ENCODE results near the gene GPR150. TPM values are rescaled to one million over a fixed set of nuclear protein-coding genes. Genes with fewer than 3 reads are reported as not detected.

Gene GPR150
- total and polyA plus RNA-seq, 2 experiments from 2014 or later = 0.10 to 0.21 TPM

DNA sequence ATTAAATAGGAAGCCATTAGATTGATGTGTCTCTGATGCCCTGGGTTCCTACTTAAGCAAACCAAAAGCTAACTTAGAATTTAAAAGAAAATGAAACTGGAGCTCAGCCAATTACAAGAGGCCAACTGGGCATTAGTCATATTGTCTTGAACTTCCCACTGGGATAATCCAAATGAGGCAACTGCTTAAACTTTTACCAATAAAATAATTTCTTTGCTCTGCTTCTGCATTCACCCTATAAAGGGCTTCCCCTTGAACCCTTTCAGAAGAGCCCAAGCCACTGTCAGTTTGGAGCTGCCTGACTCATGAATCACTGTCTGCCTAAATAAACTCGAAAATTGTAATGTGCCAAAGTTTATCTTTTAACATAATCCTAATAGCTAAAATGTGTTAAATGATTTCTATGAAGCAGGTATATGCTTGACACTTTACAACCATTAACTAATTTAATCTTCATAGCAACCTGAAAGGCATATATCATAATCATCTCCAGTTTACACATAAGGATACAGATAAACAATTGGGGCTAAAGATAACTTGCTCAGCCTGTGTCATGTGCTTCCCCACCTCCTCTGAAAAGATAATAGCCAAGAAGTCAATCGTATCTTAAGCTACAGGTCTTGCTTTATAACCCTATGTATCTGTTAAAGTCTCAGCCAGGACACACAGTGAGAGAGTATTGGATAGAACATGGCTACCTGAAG, 11.5 kb downstream of the GPR150 start:
- H3K27ac Mint-ChIP-seq = no peak overlapping the region
- H3K4me2 ChIP-seq = no peak overlapping the region
- peaks cover 28% of the 10 kb centered on the region for H3K9me3 Mint-ChIP-seq

More for the DNA sequence above, 11.5 kb downstream of the GPR150 start:
- no peak overlapping the region; the same call in 1 of the 2 replicates for H2AFZ ChIP-seq
- no peaks in the 10 kb centered on the region for H3K27me3 ChIP-seq (ENCODE audit: insufficient read depth)
- H3K27me3 Mint-ChIP-seq (ENCODE audit: insufficient read depth, low read depth, poor library complexity) = peaks cover 3% of the 10 kb centered on the region
- TF ChIP-seq, protein P1, sequence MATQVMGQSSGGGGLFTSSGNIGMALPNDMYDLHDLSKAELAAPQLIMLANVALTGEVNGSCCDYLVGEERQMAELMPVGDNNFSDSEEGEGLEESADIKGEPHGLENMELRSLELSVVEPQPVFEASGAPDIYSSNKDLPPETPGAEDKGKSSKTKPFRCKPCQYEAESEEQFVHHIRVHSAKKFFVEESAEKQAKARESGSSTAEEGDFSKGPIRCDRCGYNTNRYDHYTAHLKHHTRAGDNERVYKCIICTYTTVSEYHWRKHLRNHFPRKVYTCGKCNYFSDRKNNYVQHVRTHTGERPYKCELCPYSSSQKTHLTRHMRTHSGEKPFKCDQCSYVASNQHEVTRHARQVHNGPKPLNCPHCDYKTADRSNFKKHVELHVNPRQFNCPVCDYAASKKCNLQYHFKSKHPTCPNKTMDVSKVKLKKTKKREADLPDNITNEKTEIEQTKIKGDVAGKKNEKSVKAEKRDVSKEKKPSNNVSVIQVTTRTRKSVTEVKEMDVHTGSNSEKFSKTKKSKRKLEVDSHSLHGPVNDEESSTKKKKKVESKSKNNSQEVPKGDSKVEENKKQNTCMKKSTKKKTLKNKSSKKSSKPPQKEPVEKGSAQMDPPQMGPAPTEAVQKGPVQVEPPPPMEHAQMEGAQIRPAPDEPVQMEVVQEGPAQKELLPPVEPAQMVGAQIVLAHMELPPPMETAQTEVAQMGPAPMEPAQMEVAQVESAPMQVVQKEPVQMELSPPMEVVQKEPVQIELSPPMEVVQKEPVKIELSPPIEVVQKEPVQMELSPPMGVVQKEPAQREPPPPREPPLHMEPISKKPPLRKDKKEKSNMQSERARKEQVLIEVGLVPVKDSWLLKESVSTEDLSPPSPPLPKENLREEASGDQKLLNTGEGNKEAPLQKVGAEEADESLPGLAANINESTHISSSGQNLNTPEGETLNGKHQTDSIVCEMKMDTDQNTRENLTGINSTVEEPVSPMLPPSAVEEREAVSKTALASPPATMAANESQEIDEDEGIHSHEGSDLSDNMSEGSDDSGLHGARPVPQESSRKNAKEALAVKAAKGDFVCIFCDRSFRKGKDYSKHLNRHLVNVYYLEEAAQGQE (IDR thresholded peaks at IDR 0.05; ENCODE audit: unreplicated experiment) = no peak
- TF ChIP-seq ZNF331 (CRISPR knock-in tag; IDR thresholded peaks at IDR 0.05; ENCODE audit: low read depth) (no peak), POLR2AphosphoS5 (IDR thresholded peaks at IDR 0.05; ENCODE audit: low read depth) (no peak), JUNB (IDR thresholded peaks at IDR 0.05; ENCODE audit: unreplicated experiment) (no peak), STAT1 (IDR thresholded peaks at IDR 0.05; ENCODE audit: unreplicated experiment) (no peak), EZH2phosphoT487 (IDR thresholded peaks at IDR 0.05; ENCODE audit: unreplicated experiment) (no peak), ZNF114 (CRISPR knock-in tag; IDR thresholded peaks at IDR 0.05) (no peak), EZH2 (IDR thresholded peaks at IDR 0.05; ENCODE audit: low read depth, unreplicated experiment) (no peak), CREB1 (CRISPR knock-in tag; IDR thresholded peaks at IDR 0.05; ENCODE audit: low read depth) (no peak), NANOG (IDR thresholded peaks at IDR 0.05; ENCODE audit: borderline replicate concordance) (no peak)
- TF ChIP-seq, protein P2, sequence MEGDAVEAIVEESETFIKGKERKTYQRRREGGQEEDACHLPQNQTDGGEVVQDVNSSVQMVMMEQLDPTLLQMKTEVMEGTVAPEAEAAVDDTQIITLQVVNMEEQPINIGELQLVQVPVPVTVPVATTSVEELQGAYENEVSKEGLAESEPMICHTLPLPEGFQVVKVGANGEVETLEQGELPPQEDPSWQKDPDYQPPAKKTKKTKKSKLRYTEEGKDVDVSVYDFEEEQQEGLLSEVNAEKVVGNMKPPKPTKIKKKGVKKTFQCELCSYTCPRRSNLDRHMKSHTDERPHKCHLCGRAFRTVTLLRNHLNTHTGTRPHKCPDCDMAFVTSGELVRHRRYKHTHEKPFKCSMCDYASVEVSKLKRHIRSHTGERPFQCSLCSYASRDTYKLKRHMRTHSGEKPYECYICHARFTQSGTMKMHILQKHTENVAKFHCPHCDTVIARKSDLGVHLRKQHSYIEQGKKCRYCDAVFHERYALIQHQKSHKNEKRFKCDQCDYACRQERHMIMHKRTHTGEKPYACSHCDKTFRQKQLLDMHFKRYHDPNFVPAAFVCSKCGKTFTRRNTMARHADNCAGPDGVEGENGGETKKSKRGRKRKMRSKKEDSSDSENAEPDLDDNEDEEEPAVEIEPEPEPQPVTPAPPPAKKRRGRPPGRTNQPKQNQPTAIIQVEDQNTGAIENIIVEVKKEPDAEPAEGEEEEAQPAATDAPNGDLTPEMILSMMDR (conservative IDR thresholded peaks at IDR 0.05; ENCODE audit: low read depth in 2 of 2) = no peak
- TF ChIP-seq, protein P3, sequence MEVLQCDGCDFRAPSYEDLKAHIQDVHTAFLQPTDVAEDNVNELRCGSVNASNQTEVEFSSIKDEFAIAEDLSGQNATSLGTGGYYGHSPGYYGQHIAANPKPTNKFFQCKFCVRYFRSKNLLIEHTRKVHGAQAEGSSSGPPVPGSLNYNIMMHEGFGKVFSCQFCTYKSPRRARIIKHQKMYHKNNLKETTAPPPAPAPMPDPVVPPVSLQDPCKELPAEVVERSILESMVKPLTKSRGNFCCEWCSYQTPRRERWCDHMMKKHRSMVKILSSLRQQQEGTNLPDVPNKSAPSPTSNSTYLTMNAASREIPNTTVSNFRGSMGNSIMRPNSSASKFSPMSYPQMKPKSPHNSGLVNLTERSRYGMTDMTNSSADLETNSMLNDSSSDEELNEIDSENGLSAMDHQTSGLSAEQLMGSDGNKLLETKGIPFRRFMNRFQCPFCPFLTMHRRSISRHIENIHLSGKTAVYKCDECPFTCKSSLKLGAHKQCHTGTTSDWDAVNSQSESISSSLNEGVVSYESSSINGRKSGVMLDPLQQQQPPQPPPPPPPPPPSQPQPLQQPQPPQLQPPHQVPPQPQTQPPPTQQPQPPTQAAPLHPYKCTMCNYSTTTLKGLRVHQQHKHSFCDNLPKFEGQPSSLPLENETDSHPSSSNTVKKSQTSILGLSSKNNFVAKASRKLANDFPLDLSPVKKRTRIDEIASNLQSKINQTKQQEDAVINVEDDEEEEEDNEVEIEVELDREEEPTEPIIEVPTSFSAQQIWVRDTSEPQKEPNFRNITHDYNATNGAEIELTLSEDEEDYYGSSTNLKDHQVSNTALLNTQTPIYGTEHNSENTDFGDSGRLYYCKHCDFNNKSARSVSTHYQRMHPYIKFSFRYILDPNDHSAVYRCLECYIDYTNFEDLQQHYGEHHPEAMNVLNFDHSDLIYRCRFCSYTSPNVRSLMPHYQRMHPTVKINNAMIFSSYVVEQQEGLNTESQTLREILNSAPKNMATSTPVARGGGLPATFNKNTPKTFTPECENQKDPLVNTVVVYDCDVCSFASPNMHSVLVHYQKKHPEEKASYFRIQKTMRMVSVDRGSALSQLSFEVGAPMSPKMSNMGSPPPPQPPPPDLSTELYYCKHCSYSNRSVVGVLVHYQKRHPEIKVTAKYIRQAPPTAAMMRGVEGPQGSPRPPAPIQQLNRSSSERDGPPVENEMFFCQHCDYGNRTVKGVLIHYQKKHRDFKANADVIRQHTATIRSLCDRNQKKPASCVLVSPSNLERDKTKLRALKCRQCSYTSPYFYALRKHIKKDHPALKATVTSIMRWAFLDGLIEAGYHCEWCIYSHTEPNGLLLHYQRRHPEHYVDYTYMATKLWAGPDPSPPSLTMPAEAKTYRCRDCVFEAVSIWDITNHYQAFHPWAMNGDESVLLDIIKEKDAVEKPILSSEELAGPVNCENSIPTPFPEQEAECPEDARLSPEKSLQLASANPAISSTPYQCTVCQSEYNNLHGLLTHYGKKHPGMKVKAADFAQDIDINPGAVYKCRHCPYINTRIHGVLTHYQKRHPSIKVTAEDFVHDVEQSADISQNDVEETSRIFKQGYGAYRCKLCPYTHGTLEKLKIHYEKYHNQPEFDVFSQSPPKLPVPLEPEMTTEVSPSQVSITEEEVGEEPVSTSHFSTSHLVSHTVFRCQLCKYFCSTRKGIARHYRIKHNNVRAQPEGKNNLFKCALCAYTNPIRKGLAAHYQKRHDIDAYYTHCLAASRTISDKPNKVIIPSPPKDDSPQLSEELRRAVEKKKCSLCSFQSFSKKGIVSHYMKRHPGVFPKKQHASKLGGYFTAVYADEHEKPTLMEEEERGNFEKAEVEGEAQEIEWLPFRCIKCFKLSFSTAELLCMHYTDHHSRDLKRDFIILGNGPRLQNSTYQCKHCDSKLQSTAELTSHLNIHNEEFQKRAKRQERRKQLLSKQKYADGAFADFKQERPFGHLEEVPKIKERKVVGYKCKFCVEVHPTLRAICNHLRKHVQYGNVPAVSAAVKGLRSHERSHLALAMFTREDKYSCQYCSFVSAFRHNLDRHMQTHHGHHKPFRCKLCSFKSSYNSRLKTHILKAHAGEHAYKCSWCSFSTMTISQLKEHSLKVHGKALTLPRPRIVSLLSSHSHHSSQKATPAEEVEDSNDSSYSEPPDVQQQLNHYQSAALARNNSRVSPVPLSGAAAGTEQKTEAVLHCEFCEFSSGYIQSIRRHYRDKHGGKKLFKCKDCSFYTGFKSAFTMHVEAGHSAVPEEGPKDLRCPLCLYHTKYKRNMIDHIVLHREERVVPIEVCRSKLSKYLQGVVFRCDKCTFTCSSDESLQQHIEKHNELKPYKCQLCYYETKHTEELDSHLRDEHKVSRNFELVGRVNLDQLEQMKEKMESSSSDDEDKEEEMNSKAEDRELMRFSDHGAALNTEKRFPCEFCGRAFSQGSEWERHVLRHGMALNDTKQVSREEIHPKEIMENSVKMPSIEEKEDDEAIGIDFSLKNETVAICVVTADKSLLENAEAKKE (CRISPR knock-in tag; IDR thresholded peaks at IDR 0.05) = no peak
- TF ChIP-seq, protein P4, sequence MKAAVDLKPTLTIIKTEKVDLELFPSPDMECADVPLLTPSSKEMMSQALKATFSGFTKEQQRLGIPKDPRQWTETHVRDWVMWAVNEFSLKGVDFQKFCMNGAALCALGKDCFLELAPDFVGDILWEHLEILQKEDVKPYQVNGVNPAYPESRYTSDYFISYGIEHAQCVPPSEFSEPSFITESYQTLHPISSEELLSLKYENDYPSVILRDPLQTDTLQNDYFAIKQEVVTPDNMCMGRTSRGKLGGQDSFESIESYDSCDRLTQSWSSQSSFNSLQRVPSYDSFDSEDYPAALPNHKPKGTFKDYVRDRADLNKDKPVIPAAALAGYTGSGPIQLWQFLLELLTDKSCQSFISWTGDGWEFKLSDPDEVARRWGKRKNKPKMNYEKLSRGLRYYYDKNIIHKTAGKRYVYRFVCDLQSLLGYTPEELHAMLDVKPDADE (IDR thresholded peaks at IDR 0.05) = no peak
- H3K36me3 Mint-ChIP-seq (ENCODE audit: low read depth) = peaks cover 26% of the 10 kb centered on the region
- H3K4me1 Mint-ChIP-seq = no peaks in the 10 kb centered on the region
- H3K4me3 Mint-ChIP-seq = no peak overlapping the region
- no peak overlapping the region for H3K27ac ChIP-seq (ENCODE audit: low read depth)
- H3K4me1 ChIP-seq (ENCODE audit: insufficient read depth) = no peaks in the 10 kb centered on the region
- ATAC-seq = no peak
- H4K20me1 ChIP-seq (replicated peaks; ENCODE audit: insufficient read depth) = no peaks in the 10 kb centered on the region
- H3K36me3 ChIP-seq (ENCODE audit: insufficient read depth) = peaks cover 8% of the 10 kb centered on the region
- H3F3A ChIP-seq (replicated peaks; ENCODE audit: low read depth) = no peaks in the 10 kb centered on the region
- H3K9me2 ChIP-seq (ENCODE audit: insufficient read depth) = 0 out of 2 replicates have a peak, but pooled peaks cover 11% of the 10 kb centered on the region
- H3K4me3 ChIP-seq = no peak overlapping the region
- H3K79me2 ChIP-seq (replicated peaks; ENCODE audit: insufficient read depth) = no peaks in the 10 kb centered on the region
- DNase-seq (ENCODE audit: low spot score) = no peak
